ENCODE data around the gene CMTM8. TPM values are rescaled to one million over a fixed set of nuclear protein-coding genes. Genes with fewer than 3 reads are reported as not detected.

Gene CMTM8
- polyA plus RNA-seq, 1 experiment, result 0.31 TPM

- no peak overlapping the region for H3K27ac ChIP-seq (ENCODE audit: low read depth, low read length)
- no peaks in the 10 kb centered on the region for H3K9me3 ChIP-seq (ENCODE audit: control insufficient read depth, insufficient read depth, low read length)
- POLR2A ChIA-PET, result no interaction called here
- CTCF ChIA-PET, result interaction anchor here (1.3 kb wide), 1 partner anchor 20 kb away, joined by 4 read pairs; no protein-coding TSS in a partner anchor
- no peak for TF ChIP-seq CTCF (IDR thresholded peaks at IDR 0.05; ENCODE audit: low read depth, low read length)
- DNase-seq (ENCODE audit: low read depth, low spot score), result no peak
- no peak overlapping the region for H3K4me3 ChIP-seq (ENCODE audit: low read depth, low read length)
- peaks cover 11% of the 10 kb centered on the region for H3K27me3 ChIP-seq (ENCODE audit: control insufficient read depth, insufficient read depth, low read length)
Observed at GRCh38 chr3:32195995-32196540, 42.4 kb upstream of the CMTM8 start.

GRCh38 chr3:32197991-32198390, 40.5 kb upstream of the CMTM8 start:
- H3K27ac ChIP-seq (ENCODE audit: low read depth, low read length), result no peak overlapping the region
- peaks cover 14% of the 10 kb centered on the region for H3K27me3 ChIP-seq (ENCODE audit: control insufficient read depth, insufficient read depth, low read length)
- POLR2A ChIA-PET, result no interaction called here
- DNase-seq (ENCODE audit: low read depth, low spot score), result no peak
- no peak overlapping the region for H3K4me3 ChIP-seq (ENCODE audit: low read depth, low read length)
- H3K9me3 ChIP-seq (ENCODE audit: control insufficient read depth, insufficient read depth, low read length), result no peaks in the 10 kb centered on the region
- TF ChIP-seq CTCF (IDR thresholded peaks at IDR 0.05; ENCODE audit: low read depth, low read length), result no peak
- CTCF ChIA-PET, result interaction anchor here (1.0 kb wide), 1 partner anchor 22 kb away, joined by 4 read pairs; no protein-coding TSS in a partner anchor

- POLR2A ChIA-PET, result no interaction called here
- CTCF ChIA-PET, result no interaction called here
- no peak for TF ChIP-seq CTCF (IDR thresholded peaks at IDR 0.05; ENCODE audit: low read depth, low read length)
- Histone ChIP-seq H3K27me3 (ENCODE audit: control insufficient read depth, insufficient read depth, low read length) (peaks cover 14% of the 10 kb centered on the region), H3K27ac (ENCODE audit: low read depth, low read length) (no peak overlapping the region), H3K4me3 (ENCODE audit: low read depth, low read length) (no peak overlapping the region), H3K9me3 (ENCODE audit: control insufficient read depth, insufficient read depth, low read length) (no peaks in the 10 kb centered on the region)
- DNase-seq (ENCODE audit: low read depth, low spot score), result no peak
Observed at GRCh38 chr3:32198714-32199113, 39.8 kb upstream of the CMTM8 start.

GRCh38 chr3:32200490-32200889, 38.0 kb upstream of the CMTM8 start:
- CTCF ChIA-PET, result no interaction called here
- peaks cover 14% of the 10 kb centered on the region for H3K27me3 ChIP-seq (ENCODE audit: control insufficient read depth, insufficient read depth, low read length)
- TF ChIP-seq CTCF (IDR thresholded peaks at IDR 0.05; ENCODE audit: low read depth, low read length), result no peak
- no peak for DNase-seq (ENCODE audit: low read depth, low spot score)
- POLR2A ChIA-PET, result no interaction called here
- no peak overlapping the region for H3K27ac ChIP-seq (ENCODE audit: low read depth, low read length)
- H3K9me3 ChIP-seq (ENCODE audit: control insufficient read depth, insufficient read depth, low read length), result no peaks in the 10 kb centered on the region
- H3K4me3 ChIP-seq (ENCODE audit: low read depth, low read length), result no peak overlapping the region

- H3K27me3 ChIP-seq (ENCODE audit: control insufficient read depth, insufficient read depth, low read length), result peaks cover 14% of the 10 kb centered on the region
- ChIA-PET POLR2A (no interaction called here), CTCF (no interaction called here)
- H3K4me3 ChIP-seq (ENCODE audit: low read depth, low read length), result no peak overlapping the region
- TF ChIP-seq CTCF (IDR thresholded peaks at IDR 0.05; ENCODE audit: low read depth, low read length), result no peak
- no peak for DNase-seq (ENCODE audit: low read depth, low spot score)
- H3K27ac ChIP-seq (ENCODE audit: low read depth, low read length), result no peak overlapping the region
- H3K9me3 ChIP-seq (ENCODE audit: control insufficient read depth, insufficient read depth, low read length), result no peaks in the 10 kb centered on the region
Observed at GRCh38 chr3:32200992-32201758, 37.3 kb upstream of the CMTM8 start.

Measured in AG04450 (cell line).